MM.1S (cell line): ENCODE data around the gene CAPN11.

ENCODE experiments used
- EZH2 ChIP-seq: fragments of 300-600 bp; sonication (generic); optimal IDR thresholded peaks from 2 replicates; pipeline ENCODE3; 2017; ENCODE audit warnings: low read depth, mild to moderate bottlenecking, antibody characterized with exemption, low read length, mixed read lengths
- TF ChIP-seq, protein P1 (sequence below): fragments of 300-600 bp; sonication (generic); IDR thresholded peaks from 2 replicates; pipeline ENCODE4 v1.5.1; 2016; ENCODE audit warnings: antibody characterized with exemption, low read length, mixed read lengths

GRCh38 chr6:44142835-44143234 lies 15.8 kb upstream of the CAPN11 start:
- TF ChIP-seq, protein P1, sequence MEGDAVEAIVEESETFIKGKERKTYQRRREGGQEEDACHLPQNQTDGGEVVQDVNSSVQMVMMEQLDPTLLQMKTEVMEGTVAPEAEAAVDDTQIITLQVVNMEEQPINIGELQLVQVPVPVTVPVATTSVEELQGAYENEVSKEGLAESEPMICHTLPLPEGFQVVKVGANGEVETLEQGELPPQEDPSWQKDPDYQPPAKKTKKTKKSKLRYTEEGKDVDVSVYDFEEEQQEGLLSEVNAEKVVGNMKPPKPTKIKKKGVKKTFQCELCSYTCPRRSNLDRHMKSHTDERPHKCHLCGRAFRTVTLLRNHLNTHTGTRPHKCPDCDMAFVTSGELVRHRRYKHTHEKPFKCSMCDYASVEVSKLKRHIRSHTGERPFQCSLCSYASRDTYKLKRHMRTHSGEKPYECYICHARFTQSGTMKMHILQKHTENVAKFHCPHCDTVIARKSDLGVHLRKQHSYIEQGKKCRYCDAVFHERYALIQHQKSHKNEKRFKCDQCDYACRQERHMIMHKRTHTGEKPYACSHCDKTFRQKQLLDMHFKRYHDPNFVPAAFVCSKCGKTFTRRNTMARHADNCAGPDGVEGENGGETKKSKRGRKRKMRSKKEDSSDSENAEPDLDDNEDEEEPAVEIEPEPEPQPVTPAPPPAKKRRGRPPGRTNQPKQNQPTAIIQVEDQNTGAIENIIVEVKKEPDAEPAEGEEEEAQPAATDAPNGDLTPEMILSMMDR = no peak
- TF ChIP-seq EZH2 = no peak
